ENCODE measurements around the gene TAS2R1.

The TAS2R1 gene

GRCh38 chr5:9622971-9623421, 7.2 kb downstream of the TAS2R1 start:
- Histone ChIP-seq H3K4me3 (ENCODE audit: low read length) (no peak overlapping the region), H3K27ac (ENCODE audit: low read depth, low read length) (no peak overlapping the region)
- 87% methylated on average over 5 of the region's 5 CpGs for WGBS

GRCh38 chr5:9621379-9621903, 8.7 kb downstream of the TAS2R1 start:
- Histone ChIP-seq H3K27ac (ENCODE audit: low read depth, low read length) (no peak overlapping the region), H3K4me1 (ENCODE audit: insufficient read depth, low read length) (peaks cover 3% of the 10 kb centered on the region; the same call in 1 of the 2 replicates), H3K36me3 (ENCODE audit: insufficient read depth, low read length) (no peaks in the 10 kb centered on the region), H3K9me3 (ENCODE audit: insufficient read depth, low read depth, low read length) (no peaks in the 10 kb centered on the region), H3K27me3 (ENCODE audit: insufficient read depth, low read length) (no peaks in the 10 kb centered on the region), H3K4me3 (ENCODE audit: low read length) (no peak overlapping the region), H3K9ac (ENCODE audit: low read depth, low read length) (no peak overlapping the region)
- 82% methylated on average over 7 of the region's 7 CpGs for WGBS

More at GRCh38 chr5:9622971-9623421, 7.2 kb downstream of the TAS2R1 start:
- H3K4me1 ChIP-seq (ENCODE audit: insufficient read depth, low read length): peaks cover 3% of the 10 kb centered on the region; the same call in 1 of the 2 replicates
- H3K27me3 ChIP-seq (ENCODE audit: insufficient read depth, low read length): no peaks in the 10 kb centered on the region
- H3K9me3 ChIP-seq (ENCODE audit: insufficient read depth, low read depth, low read length): no peaks in the 10 kb centered on the region
- H3K9ac ChIP-seq (ENCODE audit: low read depth, low read length): no peak overlapping the region
- H3K36me3 ChIP-seq (ENCODE audit: insufficient read depth, low read length): no peaks in the 10 kb centered on the region

DNA sequence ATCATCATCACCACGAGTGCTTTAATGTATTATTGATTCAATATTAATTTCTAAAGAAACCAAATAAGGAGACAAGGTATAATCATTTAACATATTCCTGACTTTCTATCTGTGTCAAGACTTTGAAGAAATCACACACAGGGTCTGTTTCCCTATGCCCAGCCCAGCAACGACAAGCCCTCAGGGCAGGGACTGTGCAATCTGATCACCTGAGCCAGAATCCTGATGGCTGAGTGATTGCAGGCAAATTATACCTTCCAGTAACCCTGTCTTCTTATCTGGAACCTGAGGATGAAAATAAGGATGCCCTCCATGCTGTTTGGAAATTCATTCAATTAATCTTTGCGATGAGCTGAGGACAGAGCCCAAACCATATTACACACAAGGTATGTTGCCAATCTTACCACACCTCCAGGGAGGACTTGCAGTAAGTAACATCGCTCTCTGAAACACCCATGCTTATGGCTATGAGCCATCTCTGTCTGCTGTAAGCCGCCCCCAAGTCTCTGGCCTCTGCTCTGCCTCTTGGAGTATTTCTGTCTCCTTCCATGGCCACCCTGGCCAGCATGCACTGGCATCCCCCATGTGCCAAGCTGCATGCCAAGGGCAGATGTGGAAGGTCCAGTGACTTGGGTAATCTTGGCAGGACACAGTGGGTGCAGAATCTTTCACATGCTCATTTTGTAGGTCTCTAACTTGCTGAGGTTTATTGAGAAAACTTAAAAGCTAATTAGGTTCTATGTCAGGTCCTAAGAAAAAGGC, 10.6 kb downstream of the TAS2R1 start:
- no peaks in the 10 kb centered on the region for H3K36me3 ChIP-seq (ENCODE audit: insufficient read depth, low read length)
- H3K4me1 ChIP-seq (ENCODE audit: insufficient read depth, low read length): peaks cover 3% of the 10 kb centered on the region; the same call in 1 of the 2 replicates
- no peak overlapping the region for H3K4me3 ChIP-seq (ENCODE audit: low read length)
- 92% methylated on average over 4 of the region's 5 CpGs for WGBS
- H3K9ac ChIP-seq (ENCODE audit: low read depth, low read length): no peak overlapping the region
- H3K27ac ChIP-seq (ENCODE audit: low read depth, low read length): no peak overlapping the region
- no peaks in the 10 kb centered on the region for H3K27me3 ChIP-seq (ENCODE audit: insufficient read depth, low read length)
- no peaks in the 10 kb centered on the region for H3K9me3 ChIP-seq (ENCODE audit: insufficient read depth, low read depth, low read length)

GRCh38 chr5:9617739-9618504, 12.2 kb downstream of the TAS2R1 start:
- H3K36me3 ChIP-seq (ENCODE audit: insufficient read depth, low read length): no peaks in the 10 kb centered on the region
- H3K9ac ChIP-seq (ENCODE audit: low read depth, low read length): no peak overlapping the region
- WGBS: 75% methylated on average over 9 of the region's 10 CpGs
- H3K4me1 ChIP-seq (ENCODE audit: insufficient read depth, low read length): no peaks in the 10 kb centered on the region
- H3K27ac ChIP-seq (ENCODE audit: low read depth, low read length): no peak overlapping the region
- no peaks in the 10 kb centered on the region for H3K9me3 ChIP-seq (ENCODE audit: insufficient read depth, low read depth, low read length)
- no peak overlapping the region for H3K4me3 ChIP-seq (ENCODE audit: low read length)
- H3K27me3 ChIP-seq (ENCODE audit: insufficient read depth, low read length): no peaks in the 10 kb centered on the region

DNA sequence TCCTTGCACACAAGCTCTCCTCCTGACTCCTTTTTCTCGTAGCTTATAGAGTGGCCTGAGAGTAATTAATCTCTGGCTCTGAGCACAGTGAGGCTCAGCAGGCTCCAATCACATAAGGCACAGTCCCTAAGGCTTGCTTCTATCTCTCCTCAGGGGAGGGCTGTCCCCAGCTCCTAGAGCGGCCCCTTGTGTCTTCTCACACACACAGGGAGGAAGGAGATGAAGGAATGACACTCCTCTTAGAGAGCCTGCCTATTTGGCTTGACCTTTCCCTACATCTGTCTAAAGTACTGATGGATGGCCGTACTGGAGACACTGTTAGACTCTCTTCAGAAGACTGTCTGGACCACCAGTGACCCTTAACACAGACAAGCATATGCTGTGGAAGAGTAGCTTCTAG, 12.9 kb downstream of the TAS2R1 start:
- WGBS: 84% methylated on average over 2 of the region's 3 CpGs
- Histone ChIP-seq H3K4me1 (ENCODE audit: insufficient read depth, low read length) (no peaks in the 10 kb centered on the region), H3K9ac (ENCODE audit: low read depth, low read length) (no peak overlapping the region), H3K27me3 (ENCODE audit: insufficient read depth, low read length) (no peaks in the 10 kb centered on the region), H3K36me3 (ENCODE audit: insufficient read depth, low read length) (no peaks in the 10 kb centered on the region), H3K4me3 (ENCODE audit: low read length) (no peak overlapping the region), H3K9me3 (ENCODE audit: insufficient read depth, low read depth, low read length) (no peaks in the 10 kb centered on the region), H3K27ac (ENCODE audit: low read depth, low read length) (no peak overlapping the region)

DNA sequence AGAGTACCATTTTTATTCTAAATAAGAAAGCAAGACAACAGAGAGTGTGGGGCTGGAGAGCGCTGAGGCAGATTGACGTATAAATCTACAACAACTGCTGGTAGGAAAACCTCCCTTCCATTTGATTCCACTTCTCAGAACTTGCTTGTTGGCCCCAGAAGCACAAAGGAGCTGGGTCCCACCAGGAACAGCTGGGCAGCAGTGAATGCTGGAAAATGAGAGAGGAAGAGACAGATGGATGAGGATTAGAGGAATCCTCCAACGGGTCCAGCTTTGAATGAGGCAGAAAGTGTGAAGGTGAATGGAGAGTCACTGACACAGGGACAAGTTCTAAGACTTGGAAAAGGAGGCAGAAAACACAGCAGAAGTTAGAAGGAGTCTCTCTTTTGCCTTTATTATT, 14.8 kb downstream of the TAS2R1 start:
- Histone ChIP-seq H3K9ac (ENCODE audit: low read depth, low read length) (no peak overlapping the region), H3K27me3 (ENCODE audit: insufficient read depth, low read length) (no peaks in the 10 kb centered on the region), H3K4me3 (ENCODE audit: low read length) (no peak overlapping the region), H3K27ac (ENCODE audit: low read depth, low read length) (no peak overlapping the region), H3K4me1 (ENCODE audit: insufficient read depth, low read length) (no peaks in the 10 kb centered on the region), H3K9me3 (ENCODE audit: insufficient read depth, low read depth, low read length) (no peaks in the 10 kb centered on the region), H3K36me3 (ENCODE audit: insufficient read depth, low read length) (no peaks in the 10 kb centered on the region)
- 95% methylated on average over 3 of the region's 3 CpGs for WGBS

DNA sequence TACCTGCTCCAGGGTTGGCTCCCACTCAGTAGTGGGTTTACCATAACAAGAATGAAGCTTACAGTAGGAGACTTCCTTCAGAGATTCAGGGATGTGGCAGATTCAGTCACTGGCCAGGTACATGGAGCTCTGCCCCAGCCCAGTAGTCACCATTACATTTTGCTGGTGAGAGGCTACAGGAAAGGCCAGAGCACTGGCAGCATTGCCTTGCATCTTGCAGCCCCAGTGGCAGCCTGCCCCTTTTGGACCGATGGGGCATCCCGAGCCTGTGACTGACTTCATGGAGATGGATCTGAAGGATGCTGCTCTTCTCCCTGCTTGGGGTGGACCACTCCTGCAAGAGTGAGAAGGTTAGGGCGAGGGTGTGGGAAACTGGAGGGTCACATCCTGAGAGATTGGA, 16.8 kb downstream of the TAS2R1 start:
- H3K9ac ChIP-seq (ENCODE audit: low read depth, low read length): no peak overlapping the region
- H3K36me3 ChIP-seq (ENCODE audit: insufficient read depth, low read length): no peaks in the 10 kb centered on the region
- H3K4me3 ChIP-seq (ENCODE audit: low read length): no peak overlapping the region
- WGBS: 97% methylated on average over 3 of the region's 3 CpGs
- H3K4me1 ChIP-seq (ENCODE audit: insufficient read depth, low read length): no peaks in the 10 kb centered on the region
- H3K9me3 ChIP-seq (ENCODE audit: insufficient read depth, low read depth, low read length): no peaks in the 10 kb centered on the region
- no peak overlapping the region for H3K27ac ChIP-seq (ENCODE audit: low read depth, low read length)
- no peaks in the 10 kb centered on the region for H3K27me3 ChIP-seq (ENCODE audit: insufficient read depth, low read length)

GRCh38 chr5:9610969-9611368, 19.2 kb downstream of the TAS2R1 start:
- no peak overlapping the region for H3K27ac ChIP-seq (ENCODE audit: low read depth, low read length)
- H3K9ac ChIP-seq (ENCODE audit: low read depth, low read length): no peak overlapping the region
- H3K36me3 ChIP-seq (ENCODE audit: insufficient read depth, low read length): no peaks in the 10 kb centered on the region
- WGBS: 84% methylated on average over 2 of the region's 2 CpGs
- H3K27me3 ChIP-seq (ENCODE audit: insufficient read depth, low read length): no peaks in the 10 kb centered on the region
- H3K9me3 ChIP-seq (ENCODE audit: insufficient read depth, low read depth, low read length): no peaks in the 10 kb centered on the region
- no peak overlapping the region for H3K4me3 ChIP-seq (ENCODE audit: low read length)
- H3K4me1 ChIP-seq (ENCODE audit: insufficient read depth, low read length): no peaks in the 10 kb centered on the region

GRCh38 chr5:9610364-9610763, 19.8 kb downstream of the TAS2R1 start:
- 94% methylated on average over 1 of the region's 1 CpG for WGBS
- Histone ChIP-seq H3K36me3 (ENCODE audit: insufficient read depth, low read length) (no peaks in the 10 kb centered on the region), H3K27me3 (ENCODE audit: insufficient read depth, low read length) (no peaks in the 10 kb centered on the region), H3K4me3 (ENCODE audit: low read length) (no peak overlapping the region), H3K4me1 (ENCODE audit: insufficient read depth, low read length) (no peaks in the 10 kb centered on the region), H3K9ac (ENCODE audit: low read depth, low read length) (no peak overlapping the region), H3K9me3 (ENCODE audit: insufficient read depth, low read depth, low read length) (no peaks in the 10 kb centered on the region), H3K27ac (ENCODE audit: low read depth, low read length) (no peak overlapping the region)

GRCh38 chr5:9608093-9608492, 22.1 kb downstream of the TAS2R1 start:
- no peaks in the 10 kb centered on the region for H3K9me3 ChIP-seq (ENCODE audit: insufficient read depth, low read depth, low read length)
- H3K4me3 ChIP-seq (ENCODE audit: low read length): no peak overlapping the region
- 80% methylated on average over 1 of the region's 2 CpGs for WGBS
- H3K9ac ChIP-seq (ENCODE audit: low read depth, low read length): no peak overlapping the region
- H3K27me3 ChIP-seq (ENCODE audit: insufficient read depth, low read length): no peaks in the 10 kb centered on the region
- H3K27ac ChIP-seq (ENCODE audit: low read depth, low read length): no peak overlapping the region
- no peaks in the 10 kb centered on the region for H3K36me3 ChIP-seq (ENCODE audit: insufficient read depth, low read length)
- H3K4me1 ChIP-seq (ENCODE audit: insufficient read depth, low read length): no peaks in the 10 kb centered on the region

Measured in HUES64 (cell line).